Stimulated activated CD4-positive, alpha-beta T cell treated with anti-CD3 and anti-CD28 coated beads, Interleukin-12 subunit alpha, Interleukin-12 subunit beta, amount 100 ng/mL, for 4 hours (primary cell): Measurements from ENCODE around the gene GOLPH3L.
A peak's percentile ranks its signal among the peaks of the same experiment; 100 is the strongest.
"Not testable (repeated sequence)": the region's sequence is repeated elsewhere in the genome, so short reads cannot be mapped to it uniquely, and the experiment has no call there.

ENCODE experiments used
- DNase-seq: peaks from one replicate; pipeline ENCODE4 v3.0.0-alpha.2; 2020

Gene GOLPH3L

GRCh38 chr1:150696995-150697927, at the start of gene GOLPH3L:
Gene GOLPH3L, minus strand, starts transcription at chr1:150697154. Its CDS starts 2,316 bp downstream, at chr1:150694838.
- DNase-seq: peak; percentile 72

DNA sequence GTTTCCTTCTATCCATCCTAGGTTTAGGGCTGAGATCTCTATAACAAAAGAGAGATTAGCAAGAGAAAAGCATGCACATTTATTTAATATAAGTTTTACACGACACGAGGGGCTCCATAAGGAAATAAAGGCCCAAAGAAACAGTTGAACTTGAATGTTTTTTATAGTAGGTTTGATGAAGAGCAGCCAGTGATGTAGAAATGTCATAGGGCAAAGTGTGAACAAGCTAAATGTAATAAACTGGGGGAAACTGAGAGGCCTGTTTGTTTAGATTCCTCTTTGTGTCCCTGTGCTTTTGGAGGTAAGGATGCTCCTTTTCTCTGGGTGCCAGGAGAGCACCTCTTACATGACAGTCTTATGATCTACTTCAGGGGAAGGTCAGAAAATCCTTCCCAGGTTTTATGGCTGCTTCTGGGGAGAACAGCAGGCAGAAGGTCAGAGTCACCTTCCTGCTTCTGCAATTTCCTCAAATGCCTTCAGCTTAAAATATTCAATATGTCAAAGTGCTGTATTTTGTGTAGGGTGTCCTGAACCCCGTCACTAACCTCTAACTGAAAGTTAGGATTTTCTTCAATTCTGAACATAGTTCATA, 33.3 kb upstream of the GOLPH3L start:
- DNase-seq: no peak

DNA sequence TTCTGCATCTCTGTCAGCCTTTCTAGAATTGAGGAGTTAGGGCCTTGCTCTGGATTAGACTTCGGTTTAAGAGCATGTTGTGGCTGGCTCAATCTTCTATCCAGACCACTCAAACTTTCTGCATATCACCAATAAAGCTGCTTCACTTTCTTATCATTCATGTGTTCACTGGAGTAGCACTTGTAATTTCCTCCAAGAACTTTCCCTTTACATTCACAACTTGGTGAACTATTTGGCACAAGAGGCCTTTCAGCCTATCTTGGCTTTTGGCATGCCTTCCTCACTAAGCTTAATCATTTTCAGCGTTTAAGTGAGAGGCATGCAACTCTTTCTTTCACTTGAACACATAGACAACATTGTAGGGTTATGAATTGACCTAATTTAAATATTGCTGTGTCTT, 27.4 kb upstream of the GOLPH3L start:
- no peak for DNase-seq

GRCh38 chr1:150720703-150721102, 23.7 kb upstream of the GOLPH3L start, which contains the start of gene HORMAD1:
Gene HORMAD1, minus strand, starts transcription at chr1:150720895. Its CDS starts 1,390 bp downstream, at chr1:150719505.
- DNase-seq: no peak

- DNase-seq: no peak
Observed at GRCh38 chr1:150720098-150720497, 23.1 kb upstream of the GOLPH3L start.

GRCh38 chr1:150718225-150718891, 21.4 kb upstream of the GOLPH3L start:
- DNase-seq: no peak

DNA sequence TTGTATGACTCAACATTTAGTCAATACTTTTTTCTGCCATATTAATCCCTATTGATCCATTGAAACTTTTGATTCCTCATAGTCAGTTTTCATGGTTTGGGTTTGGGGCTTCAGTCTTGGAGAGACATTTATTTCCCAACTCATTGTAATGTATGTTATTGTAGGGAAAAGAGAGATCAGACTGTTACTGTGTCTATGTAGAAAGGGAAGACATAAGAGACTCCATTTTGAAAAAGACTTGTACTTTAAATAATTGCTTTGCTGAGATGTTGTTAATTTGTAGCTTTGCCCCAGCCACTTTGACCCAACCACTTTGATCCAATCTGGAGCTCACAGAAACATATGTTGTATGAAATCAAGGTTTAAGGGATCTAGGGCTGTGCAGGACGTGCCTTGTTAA, 12.1 kb upstream of the GOLPH3L start:
- not testable (repeated sequence) for DNase-seq

GRCh38 chr1:150708595-150708994, 11.6 kb upstream of the GOLPH3L start:
- no peak for DNase-seq

DNA sequence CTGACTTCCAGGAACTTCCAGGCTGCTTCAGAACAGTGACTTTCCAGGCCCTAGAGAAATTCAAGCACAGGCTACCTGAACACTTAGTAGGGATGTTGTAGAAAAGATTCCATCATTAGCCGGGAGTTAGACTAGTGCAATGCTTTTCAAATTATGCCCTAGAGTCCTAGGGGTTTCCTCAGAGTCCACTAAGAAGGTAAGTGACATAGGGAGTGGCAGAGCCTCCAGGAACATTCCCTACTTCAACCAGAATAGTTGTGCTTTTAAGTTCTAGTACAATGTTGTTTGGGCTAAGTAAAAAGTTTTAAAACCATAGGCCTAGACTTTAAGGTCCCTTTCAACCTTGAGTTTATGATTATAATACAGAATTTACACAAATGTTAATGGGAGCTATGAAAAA, 9.1 kb upstream of the GOLPH3L start:
- no peak for DNase-seq

DNA sequence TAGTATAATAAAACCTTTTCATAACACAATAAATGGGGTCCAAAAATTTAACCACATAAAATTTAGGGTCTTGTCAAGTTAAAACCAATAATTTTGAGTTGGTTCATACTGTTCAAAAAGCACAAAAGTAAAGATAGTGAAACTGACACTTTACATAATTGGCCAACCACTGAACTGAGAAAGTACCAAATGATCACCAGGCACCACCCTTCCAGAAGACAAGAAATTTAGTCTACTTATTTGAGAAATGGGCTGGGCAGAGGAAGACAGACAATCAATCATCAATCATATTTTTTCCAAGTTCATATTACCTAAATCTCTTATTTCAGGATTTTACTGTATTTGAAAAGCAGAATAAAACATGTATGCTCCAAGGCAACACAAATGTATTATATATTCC, 6.5 kb upstream of the GOLPH3L start:
- no peak for DNase-seq

DNA sequence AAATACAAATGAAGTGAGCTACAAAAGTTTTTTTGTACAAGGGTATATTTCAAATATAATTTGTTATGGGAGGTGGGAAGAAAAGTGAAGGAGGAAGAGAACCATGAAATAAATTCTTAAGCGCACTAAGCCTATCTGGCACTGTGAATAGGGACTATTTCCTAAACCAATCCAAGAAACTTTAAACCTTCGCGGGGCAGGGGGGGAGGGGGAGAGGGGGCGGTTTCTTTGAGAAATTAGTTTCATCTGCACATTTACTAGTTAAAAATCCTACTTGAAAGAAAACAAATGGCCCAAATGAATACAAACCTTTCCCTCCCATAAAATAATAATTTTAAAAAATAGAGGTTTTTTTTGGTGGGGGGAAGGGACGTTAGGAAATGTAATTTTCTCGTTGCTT, 364 bp downstream of the GOLPH3L start:
- no peak for DNase-seq

GRCh38 chr1:150696162-150696561, 792 bp downstream of the GOLPH3L start:
- no peak for DNase-seq

DNA sequence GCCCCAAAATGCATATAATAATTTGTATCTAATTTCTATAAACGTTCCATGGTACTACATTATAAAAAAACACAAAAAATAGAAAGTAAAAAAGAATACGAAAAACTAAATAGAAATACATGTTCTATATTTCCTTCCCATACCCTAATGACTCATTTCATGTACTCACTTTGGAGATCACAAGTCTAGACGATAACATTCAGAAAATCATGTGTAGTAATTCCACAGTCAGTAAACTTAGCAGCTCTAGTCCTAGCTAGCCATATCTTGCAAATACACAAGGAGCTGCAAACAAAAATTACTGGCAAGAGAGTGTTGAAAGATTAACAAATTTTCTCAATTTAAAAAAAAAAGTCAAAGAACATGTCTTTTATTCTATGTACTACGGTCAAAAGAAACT, 1.4 kb downstream of the GOLPH3L start:
- DNase-seq: no peak

GRCh38 chr1:150692720-150693119, 4.2 kb downstream of the GOLPH3L start:
- no peak for DNase-seq

DNA sequence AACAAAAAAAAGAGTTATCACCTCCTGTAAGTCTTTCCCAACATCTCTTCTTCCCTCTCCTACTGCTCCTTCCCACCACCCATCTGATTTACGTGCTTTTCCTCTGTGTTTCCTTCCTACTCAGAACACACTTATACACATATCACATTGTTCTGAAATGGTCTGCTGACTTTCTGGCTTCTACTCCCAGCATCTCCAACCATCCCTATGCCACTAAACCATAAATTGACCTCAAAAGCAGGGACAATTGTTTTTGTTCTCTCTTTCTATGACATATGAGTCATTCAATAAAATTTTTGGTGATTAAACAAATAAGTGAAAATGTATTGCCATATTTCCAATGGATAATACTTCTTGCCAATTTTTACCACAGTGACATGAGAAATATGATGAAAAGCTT, 8.2 kb downstream of the GOLPH3L start:
- DNase-seq: no peak

GRCh38 chr1:150686275-150686674, 10.7 kb downstream of the GOLPH3L start:
- no peak for DNase-seq

DNA sequence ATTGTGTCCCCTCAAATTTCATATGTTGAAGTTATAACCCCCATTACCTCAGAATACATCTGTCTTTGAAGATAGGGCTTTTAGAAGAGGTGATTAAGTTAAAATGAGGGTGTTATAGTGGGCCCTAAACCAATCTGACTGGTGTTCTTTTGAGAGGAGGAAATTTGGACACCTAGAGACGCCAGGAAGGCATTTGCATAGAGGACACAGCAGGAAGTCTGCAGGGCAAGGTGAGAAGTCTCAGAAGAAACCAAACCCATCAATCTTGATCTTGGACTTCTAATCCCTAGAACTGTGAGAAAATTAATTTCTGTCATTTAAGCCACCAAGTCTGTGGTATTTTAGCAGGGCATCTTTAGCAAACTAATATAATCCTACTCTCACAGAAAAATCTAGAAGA, 13.0 kb downstream of the GOLPH3L start:
- no peak for DNase-seq

GRCh38 chr1:150678988-150679387, 18.0 kb downstream of the GOLPH3L start:
- no peak for DNase-seq

- DNase-seq: no peak
Observed at GRCh38 chr1:150674881-150675280, 22.1 kb downstream of the GOLPH3L start.

DNA sequence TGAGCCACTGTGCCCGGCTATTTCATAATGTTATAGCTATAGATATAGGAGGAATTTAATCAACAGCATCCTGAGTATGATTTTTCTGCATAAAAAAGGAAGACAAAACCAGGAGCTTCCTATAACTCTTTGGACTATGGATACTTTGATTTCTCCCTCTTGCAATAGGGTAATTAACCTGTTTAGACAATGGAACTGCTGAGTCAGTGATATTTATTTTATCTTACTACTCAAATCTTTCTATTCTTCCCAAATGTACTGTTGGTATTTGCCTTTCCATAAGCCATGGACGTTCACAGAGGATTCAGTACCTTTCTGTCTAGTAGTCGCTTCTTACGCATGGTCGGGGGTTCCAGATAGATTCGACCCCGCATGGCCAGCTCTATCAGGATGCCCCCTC, 33.6 kb downstream of the GOLPH3L start:
- DNase-seq: no peak

GRCh38 chr1:150662811-150663210, 34.1 kb downstream of the GOLPH3L start:
- no peak for DNase-seq

DNA sequence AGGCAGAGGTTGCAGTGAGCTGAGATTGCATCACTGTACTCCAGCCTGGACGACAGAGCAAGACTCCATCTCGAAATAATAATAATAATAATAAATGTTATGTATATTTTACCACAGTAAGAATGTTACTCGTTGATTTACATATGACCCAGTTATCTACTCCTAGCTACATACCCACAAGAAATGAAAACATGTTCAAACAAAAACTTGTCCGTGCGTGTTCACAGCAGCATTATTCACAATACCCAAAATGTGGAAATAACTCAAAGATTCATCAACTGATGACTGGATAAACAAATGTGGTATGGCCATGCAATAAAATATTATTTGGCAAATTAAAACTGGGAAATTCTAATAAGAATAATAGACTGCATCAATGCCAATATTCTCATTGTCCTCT, 35.8 kb downstream of the GOLPH3L start:
- DNase-seq: no peak

GRCh38 chr1:150660584-150660983, 36.4 kb downstream of the GOLPH3L start:
- no peak for DNase-seq

DNA sequence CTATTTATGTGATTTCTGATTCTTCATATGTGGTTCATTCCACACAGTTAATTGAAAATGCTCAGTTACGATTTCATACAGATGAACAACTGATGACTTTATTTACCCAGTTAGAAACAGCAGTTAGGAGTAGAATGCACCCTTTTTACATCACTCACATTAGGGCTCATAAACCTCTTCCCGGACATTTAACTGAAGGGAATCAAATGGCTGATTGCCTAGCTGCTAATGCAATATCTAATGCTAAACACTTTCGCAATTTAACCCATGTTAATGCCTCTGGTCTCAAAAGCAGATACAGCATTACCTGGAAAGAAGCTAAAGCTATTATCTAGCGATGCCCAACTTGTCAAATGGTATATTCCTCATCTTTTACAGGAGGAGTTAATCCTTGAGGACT, 39.9 kb downstream of the GOLPH3L start:
- not testable (repeated sequence) for DNase-seq
